GM19351 (cell line): ENCODE data around the gene ATP2B3.

ENCODE experiments used
- ATAC-seq: cut with Tn5 transposase; IDR thresholded peaks from one replicate; pipeline ENCODE4 v1.9.1; 2021; ENCODE audit warnings: mild to moderate bottlenecking, moderate library complexity; ENCODE audit not compliant: unreplicated experiment

The ATP2B3 gene

GRCh38 chrX:153564047-153564606, 46.7 kb downstream of the ATP2B3 start:
- no peak for ATAC-seq

- ATAC-seq = no peak
Measured at GRCh38 chrX:153565996-153566580, 48.6 kb downstream of the ATP2B3 start.

GRCh38 chrX:153568451-153569011, 51.1 kb downstream of the ATP2B3 start:
- ATAC-seq = no peak

- ATAC-seq = no peak
Measured at GRCh38 chrX:153569475-153569874, 52.0 kb downstream of the ATP2B3 start.

GRCh38 chrX:153571534-153571908, 54.1 kb downstream of the ATP2B3 start:
- ATAC-seq = no peak

- ATAC-seq = no peak
Measured at GRCh38 chrX:153572601-153573000, 55.2 kb downstream of the ATP2B3 start.

- ATAC-seq = peak; percentile 59
Measured at GRCh38 chrX:153573984-153574383, 56.5 kb downstream of the ATP2B3 start.

GRCh38 chrX:153576239-153576870, 58.9 kb downstream of the ATP2B3 start:
- ATAC-seq = no peak

- ATAC-seq = no peak
Measured at GRCh38 chrX:153576961-153577360, 59.5 kb downstream of the ATP2B3 start.

- ATAC-seq = no peak
Measured at GRCh38 chrX:153578200-153578835, 60.9 kb downstream of the ATP2B3 start.

- no peak for ATAC-seq
Measured at GRCh38 chrX:153578889-153579288, 61.4 kb downstream of the ATP2B3 start.

GRCh38 chrX:153580700-153581386, 63.4 kb downstream of the ATP2B3 start:
- ATAC-seq = no peak

- ATAC-seq = peak; percentile 99
Measured at GRCh38 chrX:153582896-153583295, 65.5 kb downstream of the ATP2B3 start.

GRCh38 chrX:153583433-153583832, 66.0 kb downstream of the ATP2B3 start:
- no peak for ATAC-seq

- ATAC-seq = no peak
Measured at GRCh38 chrX:153585827-153586226, 68.4 kb downstream of the ATP2B3 start.

- no peak for ATAC-seq
Measured at GRCh38 chrX:153587342-153587741, 69.9 kb downstream of the ATP2B3 start.

- ATAC-seq = no peak
Measured at GRCh38 chrX:153588021-153588781, 70.8 kb downstream of the ATP2B3 start.

- ATAC-seq = no peak
Measured at GRCh38 chrX:153588782-153589446, 71.5 kb downstream of the ATP2B3 start.

- ATAC-seq = no peak
Measured at GRCh38 chrX:153590961-153591956, 73.8 kb downstream of the ATP2B3 start.
